Fibroblast of the aortic adventitia (primary cell): ENCODE measurements around the gene MAPK10. TPM values are rescaled to one million over a fixed set of nuclear protein-coding genes. Genes with fewer than 3 reads are reported as not detected.

ENCODE experiments used
- DNase-seq: peaks from one replicate; pipeline ENCODE4 v3.0.0-alpha.2; 2010; ENCODE audit warnings: low read depth
- H3K4me3 ChIP-seq: 2 replicates; pipeline ENCODE4 v1.5.1; 2011; ENCODE audit warnings: low read depth, mild to moderate bottlenecking, control low read depth, low read length, moderate library complexity
- CTCF ChIP-seq: IDR thresholded peaks from 2 replicates; pipeline ENCODE4 v1.5.1; 2011; ENCODE audit warnings: mild to moderate bottlenecking, low read length, control low read depth, inconsistent platforms; ENCODE audit not compliant: insufficient read depth
- total RNA-seq: library from RNA; depleted of rRNA; stranded (reverse); fragments of >200 nt; gene quantifications from 2 replicates; pipeline ENCODE4 v1.2.3, GENCODE V29; 2012; ENCODE audit warnings: low replicate concordance

MAPK10 gene
- total RNA-seq, 1 donor: 69.6 TPM

GRCh38 chr4:86291180-86291579 is 68.7 kb downstream of the MAPK10 start:
- DNase-seq: no peak
- no peak for TF ChIP-seq CTCF
- no peak overlapping the region for H3K4me3 ChIP-seq

GRCh38 chr4:86286726-86287125 is 73.1 kb downstream of the MAPK10 start:
- H3K4me3 ChIP-seq: no peak overlapping the region
- DNase-seq: peak; percentile 4

GRCh38 chr4:86283371-86283770 is 76.5 kb downstream of the MAPK10 start:
- TF ChIP-seq CTCF: no peak
- no peak for DNase-seq

More at GRCh38 chr4:86286726-86287125, 73.1 kb downstream of the MAPK10 start:
- no peak for TF ChIP-seq CTCF

GRCh38 chr4:86280246-86280645 is 79.6 kb downstream of the MAPK10 start:
- H3K4me3 ChIP-seq: no peak overlapping the region
- no peak for TF ChIP-seq CTCF
- DNase-seq: no peak

More at GRCh38 chr4:86283371-86283770, 76.5 kb downstream of the MAPK10 start:
- H3K4me3 ChIP-seq: no peak overlapping the region

GRCh38 chr4:86279293-86279960 is 80.4 kb downstream of the MAPK10 start:
- DNase-seq: no peak
- TF ChIP-seq CTCF: no peak
- H3K4me3 ChIP-seq: no peak overlapping the region

GRCh38 chr4:86278126-86278525 is 81.7 kb downstream of the MAPK10 start:
- TF ChIP-seq CTCF: no peak
- H3K4me3 ChIP-seq: no peak overlapping the region
- peak; percentile 2 for DNase-seq

GRCh38 chr4:86274642-86275041 is 85.2 kb downstream of the MAPK10 start:
- DNase-seq: no peak
- H3K4me3 ChIP-seq: no peak overlapping the region
- TF ChIP-seq CTCF: no peak
